ENCODE data around the gene AKAP11. TPM values are rescaled to one million over a fixed set of nuclear protein-coding genes. Genes with fewer than 3 reads are reported as not detected.

Gene AKAP11
- total and polyA plus RNA-seq, 7 donors, result 2.5 to 51.2 (median 38.1) TPM

DNA sequence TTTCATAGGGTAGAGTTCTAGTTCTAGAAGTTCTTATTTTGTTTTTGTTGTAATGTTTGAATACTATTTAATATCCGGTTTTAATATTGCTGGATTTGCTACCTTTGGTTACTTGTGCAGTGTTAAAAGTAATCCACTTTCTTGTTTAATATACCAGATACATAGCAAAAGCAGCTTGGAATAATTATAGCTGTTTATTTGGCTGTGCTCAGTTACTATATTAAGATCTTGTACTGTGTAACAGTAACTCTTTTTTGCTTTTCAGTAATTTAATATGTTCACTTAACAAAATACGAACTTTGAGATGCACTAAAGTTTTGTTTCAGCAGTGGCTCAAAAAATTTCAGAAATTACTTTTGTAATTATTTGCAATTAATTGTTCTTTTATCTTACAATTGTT, 50.9 kb downstream of the AKAP11 start:
- H3K27me3 ChIP-seq, result no peaks in the 10 kb centered on the region
- no peak overlapping the region for H3K4me3 ChIP-seq
- H3K9me3 ChIP-seq, result no peaks in the 10 kb centered on the region
- H3K27ac ChIP-seq, result no peak overlapping the region
- peaks cover 0 to 48% (median 2%) of the 10 kb centered on the region in 4 donors for H3K36me3 ChIP-seq
- no peaks in the 10 kb centered on the region for H3K4me1 ChIP-seq
- DNase-seq, result no peak
- WGBS, 2 donors, result 88 to 92% methylated on average over 2 of the region's 2 CpGs
- intact Hi-C loops (cut with DNase I), result no loop called here
- TF ChIP-seq POLR2AphosphoS5 (IDR thresholded peaks at IDR 0.05), result no peak
- TF ChIP-seq, protein P1, sequence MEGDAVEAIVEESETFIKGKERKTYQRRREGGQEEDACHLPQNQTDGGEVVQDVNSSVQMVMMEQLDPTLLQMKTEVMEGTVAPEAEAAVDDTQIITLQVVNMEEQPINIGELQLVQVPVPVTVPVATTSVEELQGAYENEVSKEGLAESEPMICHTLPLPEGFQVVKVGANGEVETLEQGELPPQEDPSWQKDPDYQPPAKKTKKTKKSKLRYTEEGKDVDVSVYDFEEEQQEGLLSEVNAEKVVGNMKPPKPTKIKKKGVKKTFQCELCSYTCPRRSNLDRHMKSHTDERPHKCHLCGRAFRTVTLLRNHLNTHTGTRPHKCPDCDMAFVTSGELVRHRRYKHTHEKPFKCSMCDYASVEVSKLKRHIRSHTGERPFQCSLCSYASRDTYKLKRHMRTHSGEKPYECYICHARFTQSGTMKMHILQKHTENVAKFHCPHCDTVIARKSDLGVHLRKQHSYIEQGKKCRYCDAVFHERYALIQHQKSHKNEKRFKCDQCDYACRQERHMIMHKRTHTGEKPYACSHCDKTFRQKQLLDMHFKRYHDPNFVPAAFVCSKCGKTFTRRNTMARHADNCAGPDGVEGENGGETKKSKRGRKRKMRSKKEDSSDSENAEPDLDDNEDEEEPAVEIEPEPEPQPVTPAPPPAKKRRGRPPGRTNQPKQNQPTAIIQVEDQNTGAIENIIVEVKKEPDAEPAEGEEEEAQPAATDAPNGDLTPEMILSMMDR (IDR thresholded peaks at IDR 0.05), result no peak
- no peak for TF ChIP-seq POLR2A (IDR thresholded peaks at IDR 0.05)
- no peak for TF ChIP-seq EP300 (IDR thresholded peaks at IDR 0.05)

DNA sequence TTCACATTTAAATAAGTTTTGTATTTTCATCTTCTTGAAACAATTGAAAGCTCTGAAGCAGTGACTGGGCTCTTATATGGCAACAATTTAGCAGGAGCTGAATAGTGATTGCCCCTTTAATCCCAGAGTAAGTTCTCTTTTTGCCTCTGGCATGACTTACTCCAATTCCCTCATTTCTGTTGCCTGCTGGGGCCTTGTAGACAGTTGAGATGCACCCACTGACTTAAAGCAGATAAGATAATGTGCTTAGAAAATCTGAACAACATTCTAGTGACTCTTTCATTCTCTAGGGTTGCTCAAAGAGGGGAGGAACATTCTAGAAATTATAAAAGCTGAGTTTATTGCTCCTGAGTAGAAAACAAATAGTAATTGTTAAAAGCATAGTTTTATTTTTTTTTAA, 52.8 kb downstream of the AKAP11 start:
- peaks cover 0 to 30% (median 0%) of the 10 kb centered on the region in 4 donors for H3K36me3 ChIP-seq
- no peak overlapping the region for H3K27ac ChIP-seq
- TF ChIP-seq POLR2AphosphoS5 (IDR thresholded peaks at IDR 0.05), result no peak
- TF ChIP-seq EP300 (IDR thresholded peaks at IDR 0.05), result no peak
- TF ChIP-seq, protein P1 (IDR thresholded peaks at IDR 0.05), result no peak
- TF ChIP-seq POLR2A (IDR thresholded peaks at IDR 0.05), result no peak
- no peak for DNase-seq
- H3K4me3 ChIP-seq, result no peak overlapping the region
- no peaks in the 10 kb centered on the region for H3K27me3 ChIP-seq
- H3K9me3 ChIP-seq, result no peaks in the 10 kb centered on the region
- H3K4me1 ChIP-seq, result no peaks in the 10 kb centered on the region
- intact Hi-C loops (cut with DNase I), result no loop called here

- Histone ChIP-seq H3K27me3 (no peaks in the 10 kb centered on the region), H3K27ac (no peak overlapping the region), H3K36me3 (peaks cover 0 to 9% (median 0%) of the 10 kb centered on the region in 4 donors), H3K4me3 (no peak overlapping the region), H3K4me1 (no peaks in the 10 kb centered on the region), H3K9me3 (no peaks in the 10 kb centered on the region)
- TF ChIP-seq, protein P1 (IDR thresholded peaks at IDR 0.05), result no peak
- TF ChIP-seq POLR2AphosphoS5 (IDR thresholded peaks at IDR 0.05) (no peak), EP300 (IDR thresholded peaks at IDR 0.05) (no peak), POLR2A (IDR thresholded peaks at IDR 0.05) (no peak)
- DNase-seq, result no peak
- intact Hi-C loops (cut with DNase I), result no loop called here
These were observed 55.8 kb downstream of the AKAP11 start for GRCh38 chr13:42327725-42328124.

DNA sequence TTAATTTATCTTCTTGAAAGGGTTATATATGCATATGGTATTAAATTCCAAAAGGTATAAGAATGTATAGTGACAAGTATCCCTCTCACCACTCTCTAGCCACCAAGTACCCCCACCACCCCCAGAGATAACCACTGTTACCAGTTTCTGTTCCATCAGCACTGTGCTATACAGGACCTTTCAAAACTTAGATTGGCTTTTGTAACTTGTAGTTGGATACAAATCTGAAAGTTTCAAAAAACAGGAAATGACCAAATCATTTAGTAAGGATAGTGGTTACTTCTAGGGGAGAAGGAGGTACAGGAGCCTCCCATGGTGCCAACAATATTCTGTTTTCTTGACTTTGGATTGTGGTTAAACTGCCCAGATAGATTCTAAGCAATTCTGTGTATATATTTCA, 56.7 kb downstream of the AKAP11 start:
- H3K36me3 ChIP-seq, result peaks cover 0 to 2% (median 0%) of the 10 kb centered on the region in 4 donors
- H3K9me3 ChIP-seq, result no peaks in the 10 kb centered on the region
- no peak for TF ChIP-seq POLR2A (IDR thresholded peaks at IDR 0.05)
- TF ChIP-seq POLR2AphosphoS5 (IDR thresholded peaks at IDR 0.05), result no peak
- TF ChIP-seq EP300 (IDR thresholded peaks at IDR 0.05), result no peak
- TF ChIP-seq, protein P1 (IDR thresholded peaks at IDR 0.05), result no peak
- intact Hi-C loops (cut with DNase I), result no loop called here
- H3K4me1 ChIP-seq, result no peaks in the 10 kb centered on the region
- H3K27me3 ChIP-seq, result no peaks in the 10 kb centered on the region
- DNase-seq, result no peak
- H3K27ac ChIP-seq, result no peak overlapping the region
- no peak overlapping the region for H3K4me3 ChIP-seq

DNA sequence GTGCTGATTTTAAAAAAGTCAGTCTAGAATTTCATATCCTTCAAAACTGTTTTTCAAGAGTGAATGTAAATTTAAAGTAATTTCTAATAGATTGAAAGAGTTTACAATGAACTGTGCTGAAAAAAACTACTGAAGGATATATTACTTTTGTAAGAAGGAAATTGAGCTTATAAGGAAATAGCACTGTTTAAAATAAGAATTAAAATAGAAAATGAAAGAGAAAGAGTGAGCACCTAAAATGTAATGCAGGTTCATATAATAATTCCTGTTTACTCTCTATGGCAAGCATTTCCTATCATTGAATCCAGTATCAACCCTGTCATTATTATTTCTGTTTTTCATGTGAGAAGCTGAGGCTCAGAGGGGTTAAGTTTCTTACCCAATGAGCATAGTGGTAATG, 57.3 kb downstream of the AKAP11 start:
- no peak for DNase-seq
- intact Hi-C loops (cut with DNase I), result no loop called here
- Histone ChIP-seq H3K27ac (no peak overlapping the region), H3K4me1 (no peaks in the 10 kb centered on the region), H3K36me3 (no peaks in the 10 kb centered on the region), H3K27me3 (no peaks in the 10 kb centered on the region), H3K9me3 (no peaks in the 10 kb centered on the region), H3K4me3 (no peak overlapping the region)
- no peak for TF ChIP-seq EP300 (IDR thresholded peaks at IDR 0.05)
- TF ChIP-seq, protein P1 (IDR thresholded peaks at IDR 0.05), result no peak
- TF ChIP-seq POLR2AphosphoS5 (IDR thresholded peaks at IDR 0.05), result no peak
- TF ChIP-seq POLR2A (IDR thresholded peaks at IDR 0.05), result no peak
